ENCODE results near the gene IKBKG.
A peak's percentile ranks its signal among the peaks of the same experiment; 100 is the strongest.
"Not testable (repeated sequence)": the region's sequence is repeated elsewhere in the genome, so short reads cannot be mapped to it uniquely, and the experiment has no call there.

The IKBKG gene

GRCh38 chrX:154525606-154526490, 21.6 kb upstream of the IKBKG start:
- DNase-seq (ENCODE audit: low read depth in 1 of 2, low spot score in 1 of 2): no peak

GRCh38 chrX:154526901-154527675, 20.3 kb upstream of the IKBKG start:
- DNase-seq (ENCODE audit: low read depth in 1 of 2, low spot score in 1 of 2): peak; percentile 23 to 28

- DNase-seq (ENCODE audit: low read depth in 1 of 2, low spot score in 1 of 2): no peak
Observed at GRCh38 chrX:154529206-154529612, 18.2 kb upstream of the IKBKG start.

GRCh38 chrX:154530286-154530685, 17.1 kb upstream of the IKBKG start:
- DNase-seq (ENCODE audit: low read depth in 1 of 2, low spot score in 1 of 2): no peak

- DNase-seq (ENCODE audit: low read depth in 1 of 2, low spot score in 1 of 2): no peak
Observed at GRCh38 chrX:154531626-154532025, 15.8 kb upstream of the IKBKG start.

GRCh38 chrX:154532690-154533089, 14.7 kb upstream of the IKBKG start:
- DNase-seq (ENCODE audit: low read depth in 1 of 2, low spot score in 1 of 2): no peak

- peak; percentile 76 to 77 for DNase-seq (ENCODE audit: low read depth in 1 of 2, low spot score in 1 of 2)
Observed at GRCh38 chrX:154534526-154535322, 12.7 kb upstream of the IKBKG start.

- no peak for DNase-seq (ENCODE audit: low read depth in 1 of 2, low spot score in 1 of 2)
Observed at GRCh38 chrX:154535892-154536291, 11.5 kb upstream of the IKBKG start.

- no peak for DNase-seq (ENCODE audit: low read depth in 1 of 2, low spot score in 1 of 2)
Observed at GRCh38 chrX:154539077-154539476, 8.3 kb upstream of the IKBKG start.

- DNase-seq (ENCODE audit: low read depth in 1 of 2, low spot score in 1 of 2): not testable (repeated sequence)
Observed at GRCh38 chrX:154540365-154540764, 7.1 kb upstream of the IKBKG start.

- no peak for DNase-seq (ENCODE audit: low read depth in 1 of 2, low spot score in 1 of 2)
Observed at GRCh38 chrX:154540897-154541535, 6.4 kb upstream of the IKBKG start.

- DNase-seq (ENCODE audit: low read depth in 1 of 2, low spot score in 1 of 2): no peak
Observed at GRCh38 chrX:154541589-154541895, 5.9 kb upstream of the IKBKG start.

- peak in 1 of 2 donors; percentile 49 for DNase-seq (ENCODE audit: low read depth in 1 of 2, low spot score in 1 of 2)
Observed at GRCh38 chrX:154541896-154542722, 5.3 kb upstream of the IKBKG start.

GRCh38 chrX:154542723-154543424, 4.5 kb upstream of the IKBKG start:
- no peak for DNase-seq (ENCODE audit: low read depth in 1 of 2, low spot score in 1 of 2)

GRCh38 chrX:154545673-154546274, 1.6 kb upstream of the IKBKG start:
- DNase-seq (ENCODE audit: low read depth in 1 of 2, low spot score in 1 of 2): no peak

- peak; percentile 72 to 74 for DNase-seq (ENCODE audit: low read depth in 1 of 2, low spot score in 1 of 2)
Observed at GRCh38 chrX:154546354-154547244, 821 bp upstream of the IKBKG start, which contains the start of gene G6PD. G6PD (minus strand) TSS chrX:154546846; CDS start chrX:154546155, 691 bp downstream.

- no peak for DNase-seq (ENCODE audit: low read depth in 1 of 2, low spot score in 1 of 2)
Observed at GRCh38 chrX:154548028-154548316, 552 bp downstream of the IKBKG start.

GRCh38 chrX:154549766-154550165, 2.3 kb downstream of the IKBKG start:
- no peak for DNase-seq (ENCODE audit: low read depth in 1 of 2, low spot score in 1 of 2)
